ENCODE results near the gene CCDC85C.

DNA sequence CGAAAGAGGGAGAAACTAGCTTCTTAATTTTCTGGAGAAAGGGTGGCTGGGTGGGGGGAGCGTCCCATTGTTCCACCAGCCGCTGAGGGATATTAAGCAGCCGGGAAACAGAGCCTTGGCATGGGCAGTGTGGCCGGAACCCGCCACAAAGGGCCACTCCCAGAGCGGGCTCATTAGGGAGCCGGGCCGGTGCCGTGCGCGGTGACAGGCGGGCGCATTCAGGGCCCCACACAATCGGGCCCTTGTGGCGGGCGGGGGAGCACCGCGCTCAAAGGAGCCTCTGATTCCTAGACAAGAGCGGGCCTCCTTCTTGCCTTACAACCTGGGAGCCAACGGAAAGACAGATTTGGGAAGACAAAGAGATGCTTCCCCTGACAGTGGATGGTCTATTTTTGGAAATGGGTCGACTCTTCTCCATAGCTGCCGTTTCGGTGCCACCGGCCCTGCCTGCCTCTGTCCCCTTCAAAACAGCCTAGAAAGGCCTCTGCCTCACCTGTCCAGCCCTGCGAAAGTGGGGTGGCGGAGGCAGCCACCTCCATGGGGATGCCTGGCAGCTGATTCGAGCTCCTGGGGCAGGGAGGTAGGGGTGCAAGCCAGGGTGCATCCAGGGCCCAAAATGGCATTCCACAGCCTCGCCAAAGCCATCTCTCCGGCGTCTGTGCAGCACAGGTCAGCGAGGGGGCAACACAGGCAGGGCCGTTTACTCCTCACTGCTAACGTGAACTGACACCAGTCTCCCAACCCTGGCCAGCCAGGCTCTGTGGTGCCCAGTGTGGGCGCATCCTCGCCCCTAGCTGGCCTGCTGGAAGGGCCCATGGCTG is 10.9 kb downstream of the CCDC85C start:
- TF ChIP-seq, protein P1, sequence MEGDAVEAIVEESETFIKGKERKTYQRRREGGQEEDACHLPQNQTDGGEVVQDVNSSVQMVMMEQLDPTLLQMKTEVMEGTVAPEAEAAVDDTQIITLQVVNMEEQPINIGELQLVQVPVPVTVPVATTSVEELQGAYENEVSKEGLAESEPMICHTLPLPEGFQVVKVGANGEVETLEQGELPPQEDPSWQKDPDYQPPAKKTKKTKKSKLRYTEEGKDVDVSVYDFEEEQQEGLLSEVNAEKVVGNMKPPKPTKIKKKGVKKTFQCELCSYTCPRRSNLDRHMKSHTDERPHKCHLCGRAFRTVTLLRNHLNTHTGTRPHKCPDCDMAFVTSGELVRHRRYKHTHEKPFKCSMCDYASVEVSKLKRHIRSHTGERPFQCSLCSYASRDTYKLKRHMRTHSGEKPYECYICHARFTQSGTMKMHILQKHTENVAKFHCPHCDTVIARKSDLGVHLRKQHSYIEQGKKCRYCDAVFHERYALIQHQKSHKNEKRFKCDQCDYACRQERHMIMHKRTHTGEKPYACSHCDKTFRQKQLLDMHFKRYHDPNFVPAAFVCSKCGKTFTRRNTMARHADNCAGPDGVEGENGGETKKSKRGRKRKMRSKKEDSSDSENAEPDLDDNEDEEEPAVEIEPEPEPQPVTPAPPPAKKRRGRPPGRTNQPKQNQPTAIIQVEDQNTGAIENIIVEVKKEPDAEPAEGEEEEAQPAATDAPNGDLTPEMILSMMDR (IDR thresholded peaks at IDR 0.05; ENCODE audit: insufficient read depth, low read depth, low read length), result no peak
- TF ChIP-seq EZH2 (IDR thresholded peaks at IDR 0.05; ENCODE audit: insufficient read depth, low read length), result no peak
